ENCODE results near the gene RBKS.

The RBKS gene

GRCh38 chr2:27915191-27915590, 25.0 kb upstream of the RBKS start:
- no peak for TF ChIP-seq CTCF (IDR thresholded peaks at IDR 0.05; ENCODE audit: extremely low read depth, missing control alignments)
- DNase-seq (ENCODE audit: low spot score): no peak

DNA sequence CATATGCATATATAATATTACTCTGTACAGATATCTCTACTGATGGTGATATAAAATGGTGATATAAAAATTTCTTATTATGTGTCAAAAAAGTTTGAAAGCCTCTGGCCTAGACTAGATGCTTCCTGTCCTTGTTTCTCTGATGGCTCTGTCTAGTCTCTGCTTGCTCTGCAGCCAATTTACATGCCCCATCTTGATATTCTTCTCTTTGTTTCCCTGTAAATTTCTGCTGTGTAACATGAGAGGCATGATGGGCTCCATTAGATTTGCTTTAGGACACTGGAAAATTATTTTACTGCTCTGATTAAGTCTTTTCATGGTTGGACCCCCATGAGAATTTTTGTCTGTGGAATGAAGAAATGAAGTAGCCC, 24.6 kb upstream of the RBKS start:
- no peak for TF ChIP-seq CTCF (IDR thresholded peaks at IDR 0.05; ENCODE audit: extremely low read depth, missing control alignments)
- no peak for DNase-seq (ENCODE audit: low spot score)

DNA sequence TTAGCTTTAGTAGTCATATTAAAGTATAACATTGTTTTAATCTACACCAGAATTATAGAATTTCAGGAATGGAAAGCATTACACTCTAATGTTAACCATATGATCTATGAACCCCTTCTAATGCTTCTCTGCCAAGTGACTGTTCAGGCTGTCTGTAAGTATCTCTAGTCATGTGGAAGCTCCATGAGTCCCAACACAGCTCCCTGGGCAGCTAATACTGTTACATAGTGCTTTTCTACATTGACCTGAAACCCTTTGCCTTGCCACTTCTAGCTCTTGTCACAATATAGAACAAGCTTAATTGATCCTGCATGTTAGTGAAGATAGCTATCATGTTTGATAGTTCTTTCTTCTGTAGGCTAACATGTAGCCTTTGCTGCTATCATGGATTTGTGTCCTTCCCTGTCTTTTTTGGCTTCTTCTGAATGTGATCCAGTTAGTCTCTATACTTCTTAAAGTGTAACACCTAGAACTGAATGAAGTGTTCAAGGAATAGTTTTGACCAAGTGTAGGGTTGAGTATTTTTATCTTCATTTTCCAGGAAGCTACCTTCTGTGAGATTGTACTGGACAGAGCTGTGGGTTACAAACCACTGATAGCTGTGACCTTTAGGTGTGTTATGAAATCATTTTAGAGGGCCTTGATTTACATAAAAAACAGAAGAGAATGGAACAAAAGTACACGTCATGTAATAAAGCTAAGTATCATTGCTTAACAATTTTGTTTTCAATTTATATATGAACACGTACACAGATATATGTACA, 24.0 kb upstream of the RBKS start:
- TF ChIP-seq CTCF (IDR thresholded peaks at IDR 0.05; ENCODE audit: extremely low read depth, missing control alignments): no peak
- DNase-seq (ENCODE audit: low spot score): no peak

DNA sequence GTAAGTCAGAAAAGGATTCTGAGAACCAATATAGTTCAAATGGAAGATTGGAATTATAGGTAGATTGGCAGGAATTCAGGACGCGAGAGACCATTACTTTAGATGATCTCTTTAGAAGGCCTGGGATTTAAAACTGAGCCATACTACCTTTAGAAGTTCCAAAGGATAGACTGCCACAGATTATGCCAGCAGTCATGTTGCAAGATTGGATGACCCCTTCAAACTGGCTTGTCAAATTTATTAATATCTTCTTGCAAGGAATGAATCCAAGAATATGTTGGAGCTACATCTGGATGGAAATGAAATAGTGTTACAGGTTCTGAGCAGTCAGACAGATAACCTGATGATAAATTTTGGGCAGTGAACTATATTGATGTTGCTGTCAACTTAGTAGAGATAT, 22.3 kb upstream of the RBKS start:
- no peak for TF ChIP-seq CTCF (IDR thresholded peaks at IDR 0.05; ENCODE audit: extremely low read depth, missing control alignments)
- no peak for DNase-seq (ENCODE audit: low spot score)

- no peak for TF ChIP-seq CTCF (IDR thresholded peaks at IDR 0.05; ENCODE audit: extremely low read depth, missing control alignments)
- no peak for DNase-seq (ENCODE audit: low spot score)
Measured at GRCh38 chr2:27911458-27912210, 21.4 kb upstream of the RBKS start.

- no peak for TF ChIP-seq CTCF (IDR thresholded peaks at IDR 0.05; ENCODE audit: extremely low read depth, missing control alignments)
- no peak for DNase-seq (ENCODE audit: low spot score)
Measured at GRCh38 chr2:27909901-27910300, 19.7 kb upstream of the RBKS start.

DNA sequence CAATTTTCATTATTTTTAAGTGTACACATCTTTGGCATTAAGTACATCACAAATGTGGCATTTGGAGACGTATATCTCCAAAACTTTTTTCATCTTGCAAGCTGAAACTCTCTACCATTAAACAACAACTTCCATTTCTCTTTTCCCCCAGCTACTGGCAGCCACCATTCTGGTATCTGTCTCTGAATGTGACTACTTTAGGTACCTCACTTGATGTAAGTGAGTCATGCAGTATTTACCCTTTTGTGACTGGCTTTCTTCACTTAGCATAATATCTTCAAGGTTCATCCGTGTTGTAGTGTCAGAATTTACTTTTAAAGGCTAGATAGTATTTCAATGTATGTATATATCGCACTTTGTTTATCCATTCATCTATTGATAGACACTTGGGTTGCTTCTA, 17.4 kb upstream of the RBKS start:
- DNase-seq (ENCODE audit: low spot score): no peak
- no peak for TF ChIP-seq CTCF (IDR thresholded peaks at IDR 0.05; ENCODE audit: extremely low read depth, missing control alignments)

All from GM20000 (cell line).